HG03066 (cell line): Measurements from ENCODE around the gene HIPK1.

Source experiments
- ATAC-seq: cut with Tn5 transposase; IDR thresholded peaks from one replicate; pipeline ENCODE4 v1.9.1; 2021; ENCODE audit warnings: low read depth; ENCODE audit not compliant: unreplicated experiment

The HIPK1 gene

DNA sequence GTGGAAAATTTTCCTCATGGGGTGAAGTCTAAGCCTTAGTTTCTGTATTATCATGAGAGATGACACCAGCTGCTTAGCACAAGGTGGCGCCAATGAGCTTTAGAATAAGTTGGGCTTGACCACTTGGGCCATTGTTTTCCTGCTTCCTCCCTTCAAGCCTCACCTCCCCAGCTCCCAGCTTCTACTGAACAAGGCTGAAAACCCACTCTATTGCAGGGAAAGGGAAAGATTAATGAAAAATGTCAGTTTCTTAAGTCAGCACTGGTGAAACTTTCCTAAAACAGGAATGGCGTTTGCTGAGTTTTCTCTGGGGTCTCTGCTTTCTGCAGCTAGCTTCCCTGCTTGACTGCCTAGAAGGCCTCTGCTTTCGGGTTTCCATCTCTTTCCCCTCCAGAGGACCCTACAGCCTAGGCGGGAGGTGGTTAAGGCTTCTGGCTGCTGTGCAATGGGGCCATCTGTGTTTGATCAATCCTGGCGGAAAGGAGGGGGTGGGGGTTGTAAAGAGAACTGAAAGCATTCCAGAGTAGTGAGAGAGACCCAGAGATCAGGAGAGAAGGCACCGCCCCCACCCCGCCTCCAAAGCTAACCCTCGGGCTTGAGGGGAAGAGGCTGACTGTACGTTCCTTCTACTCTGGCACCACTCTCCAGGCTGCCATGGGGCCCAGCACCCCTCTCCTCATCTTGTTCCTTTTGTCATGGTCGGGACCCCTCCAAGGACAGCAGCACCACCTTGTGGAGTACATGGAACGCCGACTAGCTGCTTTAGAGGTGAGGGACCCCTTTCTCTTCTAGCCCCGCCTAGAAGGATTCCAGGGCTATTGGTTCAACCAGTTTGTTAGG is 50.0 kb downstream of the HIPK1 start, which contains the start of gene OLFML3:
OLFML3 (plus strand) TSS at position 612 of the 840 bp plus-strand sequence; CDS start at position 655, 43 bp downstream.
- ATAC-seq = no peak

DNA sequence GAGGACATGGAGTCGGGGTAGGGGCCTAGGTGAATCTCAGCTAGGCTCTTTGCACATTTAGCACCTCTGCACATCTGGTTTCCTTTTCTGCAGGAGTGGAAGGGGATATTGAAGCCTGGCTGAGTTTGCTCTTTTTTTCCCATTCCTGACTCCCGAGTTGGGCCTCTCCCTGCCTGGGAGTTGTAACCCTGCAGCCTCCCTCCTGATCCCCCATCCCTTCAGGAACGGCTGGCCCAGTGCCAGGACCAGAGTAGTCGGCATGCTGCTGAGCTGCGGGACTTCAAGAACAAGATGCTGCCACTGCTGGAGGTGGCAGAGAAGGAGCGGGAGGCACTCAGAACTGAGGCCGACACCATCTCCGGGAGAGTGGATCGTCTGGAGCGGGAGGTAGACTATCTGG is 51.0 kb downstream of the HIPK1 start:
- no peak for ATAC-seq

- no peak for ATAC-seq
These were observed 53.1 kb downstream of the HIPK1 start for GRCh38 chr1:113981962-113982931.

GRCh38 chr1:113982949-113983348 is 53.8 kb downstream of the HIPK1 start:
- ATAC-seq = no peak

DNA sequence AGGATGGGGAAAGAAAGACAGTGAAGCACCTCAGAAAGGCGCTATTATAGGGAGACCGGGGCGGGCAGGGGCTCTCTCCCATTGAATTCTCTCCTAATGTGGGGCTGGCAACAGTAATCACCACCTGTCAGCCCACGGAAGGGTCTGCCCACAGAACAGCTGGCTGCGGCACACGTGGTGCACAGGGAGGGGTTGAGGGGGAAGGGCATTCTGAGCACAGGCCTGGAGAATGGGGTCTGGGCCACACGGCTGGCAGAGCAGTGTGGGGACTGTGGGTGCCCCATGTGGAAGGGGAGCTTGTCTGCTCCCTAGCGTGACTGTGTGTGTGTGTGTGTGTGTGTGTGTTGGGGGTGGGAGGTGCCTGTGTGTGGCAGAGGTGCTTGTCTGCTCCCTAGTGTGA is 54.3 kb downstream of the HIPK1 start:
- ATAC-seq = no peak

- no peak for ATAC-seq
These were observed 54.7 kb downstream of the HIPK1 start for GRCh38 chr1:113983826-113984225.

- no peak for ATAC-seq
These were observed 55.6 kb downstream of the HIPK1 start for GRCh38 chr1:113984710-113985109.

DNA sequence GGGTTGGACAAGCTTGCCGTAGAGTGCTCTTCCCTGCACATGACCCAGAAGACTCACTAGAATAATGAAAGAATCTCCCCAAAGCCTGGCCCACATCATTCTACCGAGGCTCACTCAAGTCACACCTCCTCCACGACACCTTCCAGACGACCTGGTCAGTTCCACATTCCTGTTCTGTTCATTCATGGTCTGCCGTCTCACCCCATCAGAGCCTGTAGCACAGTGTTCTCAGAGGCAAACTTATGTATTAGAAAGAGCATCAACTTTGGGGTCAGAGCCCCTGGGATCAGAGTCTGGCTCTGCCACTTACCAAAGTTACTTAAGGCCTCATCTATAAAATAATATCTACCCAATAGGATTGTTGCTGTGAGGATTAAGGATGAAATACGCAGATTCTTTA is 57.7 kb downstream of the HIPK1 start:
- no peak for ATAC-seq

DNA sequence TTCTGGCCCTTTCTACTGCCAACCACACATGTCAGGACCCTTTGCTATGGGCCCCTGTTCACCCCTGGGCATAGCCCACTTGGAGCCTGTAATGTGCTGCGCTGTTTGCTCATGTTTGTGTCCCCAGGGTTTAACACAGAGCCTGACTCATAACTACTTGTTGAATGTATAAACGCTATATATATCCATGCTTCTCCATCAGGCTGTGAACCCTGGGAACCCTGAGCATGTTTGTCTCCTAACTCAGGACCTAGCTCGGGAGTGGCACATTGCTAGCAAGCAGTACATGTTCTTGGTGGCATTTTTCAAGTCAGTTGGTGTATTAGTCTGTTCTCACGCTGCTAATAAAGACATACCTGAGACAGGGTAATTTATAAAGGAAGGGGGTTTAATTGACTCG is 58.1 kb downstream of the HIPK1 start:
- no peak for ATAC-seq

DNA sequence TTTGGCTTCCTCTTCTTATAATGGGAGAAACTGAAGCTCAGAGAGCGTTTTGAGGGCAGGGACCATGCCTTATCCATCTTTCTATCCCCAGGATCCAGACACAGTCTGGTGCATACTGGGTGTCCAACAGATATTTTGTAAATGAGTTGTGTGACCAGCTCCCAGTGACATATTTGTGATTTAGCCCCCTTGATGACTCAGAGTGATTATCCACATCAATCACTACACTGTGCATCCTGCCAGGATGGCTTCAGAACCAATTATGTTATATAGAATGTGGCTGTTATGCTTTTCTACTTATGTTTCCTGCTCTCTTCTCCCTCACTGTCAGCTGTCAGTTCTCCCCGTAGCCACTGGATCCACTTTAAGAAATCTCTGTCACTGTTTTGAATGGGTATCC is 61.4 kb downstream of the HIPK1 start:
- ATAC-seq = no peak

GRCh38 chr1:113990961-113991360 is 61.8 kb downstream of the HIPK1 start:
- ATAC-seq = no peak

GRCh38 chr1:113991467-113991997 is 62.4 kb downstream of the HIPK1 start:
- no peak for ATAC-seq

DNA sequence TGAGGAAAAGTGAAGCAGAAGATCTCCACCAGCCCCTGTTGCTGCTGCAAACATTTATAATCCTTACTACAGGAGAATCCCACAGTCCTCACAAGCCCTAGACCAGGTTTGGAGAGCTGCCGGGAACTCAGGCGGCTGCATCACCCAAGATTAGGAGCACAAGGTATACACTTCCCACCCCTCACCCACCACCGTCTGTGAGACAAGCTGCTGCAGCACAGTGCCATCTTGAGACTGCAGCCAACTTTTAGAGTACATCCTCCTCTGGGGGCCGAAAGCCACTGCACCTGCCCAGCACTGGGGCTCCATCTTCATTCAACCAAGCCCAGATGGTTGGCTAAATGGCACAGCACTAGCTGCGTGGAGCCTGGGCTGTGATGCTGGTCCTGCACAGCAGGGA is 63.9 kb downstream of the HIPK1 start:
- ATAC-seq = no peak

DNA sequence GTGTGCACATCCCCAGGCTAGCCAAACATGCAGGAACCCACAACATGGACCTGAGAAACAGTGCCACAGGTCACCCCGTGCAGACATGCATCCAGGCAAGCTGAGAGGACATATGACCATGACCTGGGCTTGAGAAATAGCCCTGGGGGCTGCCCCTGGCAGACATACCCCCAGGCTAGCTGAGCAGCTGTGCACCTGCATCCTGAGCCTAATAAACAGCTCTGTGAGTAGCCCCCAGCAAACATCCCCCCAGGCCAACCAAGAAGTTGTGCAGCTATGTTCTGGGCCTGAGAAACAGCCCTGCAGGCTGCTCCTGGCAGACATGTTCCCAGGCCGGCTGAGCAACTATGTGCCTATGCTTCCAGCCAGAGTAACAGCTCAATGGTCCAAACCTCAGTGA is 64.6 kb downstream of the HIPK1 start:
- ATAC-seq = no peak

- ATAC-seq = no peak
These were observed 66.3 kb downstream of the HIPK1 start for GRCh38 chr1:113995382-113995781.

- ATAC-seq = no peak
These were observed 69.2 kb downstream of the HIPK1 start for GRCh38 chr1:113998361-113998760.

DNA sequence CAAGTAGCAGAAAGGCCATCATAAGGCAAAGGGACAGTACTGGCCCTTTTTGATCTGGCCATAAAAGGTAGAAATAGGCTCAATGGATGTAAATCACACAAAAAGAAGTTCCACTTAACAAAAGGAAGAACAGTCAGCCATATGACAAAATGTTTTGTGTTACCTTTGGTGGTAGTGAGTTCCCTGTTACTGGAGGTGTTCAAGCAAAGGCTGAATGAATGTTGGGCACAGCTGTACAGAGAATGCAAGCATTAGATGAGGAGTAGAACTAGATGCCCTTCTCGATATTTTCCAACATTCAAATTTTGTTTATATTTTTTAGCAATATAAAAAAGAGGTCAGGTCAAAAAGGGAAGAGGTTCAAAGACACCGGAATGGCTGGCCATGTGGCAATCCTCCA is 70.1 kb downstream of the HIPK1 start:
- ATAC-seq = no peak

- no peak for ATAC-seq
These were observed 70.7 kb downstream of the HIPK1 start for GRCh38 chr1:113999799-114000198.

- ATAC-seq = no peak
These were observed 71.3 kb downstream of the HIPK1 start for GRCh38 chr1:114000406-114000805.

- ATAC-seq = no peak
These were observed 73.5 kb downstream of the HIPK1 start for GRCh38 chr1:114002492-114003239.
